H9 (cell line): ENCODE data around the gene MYO5C. TPM values are rescaled to one million over a fixed set of nuclear protein-coding genes. Genes with fewer than 3 reads are reported as not detected.

ENCODE experiments used
- DNase-seq: peaks from one replicate; pipeline ENCODE4 v3.0.0-alpha.2; 2017
- H2AFZ ChIP-seq: one replicate; pipeline ENCODE4 v1.6.1; 2013; ENCODE audit warnings: mild to moderate bottlenecking, low read length, control low read depth, moderate library complexity
- H2AK5ac ChIP-seq: 2 replicates; pipeline ENCODE4 v1.6.1; 2013; ENCODE audit warnings: low read length, control low read depth, mixed read lengths; ENCODE audit not compliant: insufficient read length
- H2BK120ac ChIP-seq: one replicate; pipeline ENCODE4 v1.6.1; 2013; ENCODE audit warnings: low read depth, mild to moderate bottlenecking, low read length, control low read depth, inconsistent platforms; ENCODE audit not compliant: poor library complexity, severe bottlenecking
- H2BK12ac ChIP-seq: 2 replicates; pipeline ENCODE4 v1.6.1; 2013; ENCODE audit warnings: low read length, control low read depth, mixed read lengths, low read depth; ENCODE audit not compliant: insufficient read length
- H2BK15ac ChIP-seq: 2 replicates; pipeline ENCODE4 v1.6.1; 2013; ENCODE audit warnings: low read depth, low read length, control low read depth
- H2BK20ac ChIP-seq: one replicate; pipeline ENCODE4 v1.6.1; 2013; ENCODE audit warnings: low read depth, mild to moderate bottlenecking, low read length, control low read depth, inconsistent platforms; ENCODE audit not compliant: poor library complexity, severe bottlenecking
- H2BK5ac ChIP-seq: 2 replicates; pipeline ENCODE4 v1.6.1; 2013; ENCODE audit warnings: low read length, control low read depth, mixed read lengths; ENCODE audit not compliant: insufficient read length
- H3K14ac ChIP-seq: 2 replicates; pipeline ENCODE4 v1.6.1; 2013; ENCODE audit warnings: low read length, control low read depth; ENCODE audit not compliant: insufficient read depth
- H3K18ac ChIP-seq: 2 replicates; pipeline ENCODE4 v1.6.1; 2013; ENCODE audit warnings: low read depth, mild to moderate bottlenecking, mixed read lengths, low read length, control low read depth; ENCODE audit not compliant: insufficient read length
- H3K23ac ChIP-seq: 2 replicates; pipeline ENCODE4 v1.6.1; 2013; ENCODE audit warnings: low read length, control low read depth, mixed read lengths, low read depth; ENCODE audit not compliant: insufficient read length
- H3K23me2 ChIP-seq: 2 replicates; pipeline ENCODE4 v1.6.1; 2013; ENCODE audit warnings: low read depth, mild to moderate bottlenecking, mixed read lengths, low read length, control low read depth; ENCODE audit not compliant: insufficient read length, poor library complexity, severe bottlenecking
- H3K27ac ChIP-seq: 2 replicates; pipeline ENCODE4 v1.5.1; 2013; ENCODE audit warnings: low read length, control low read depth, mixed read lengths, low read depth; ENCODE audit not compliant: insufficient read length
- H3K27me3 ChIP-seq: 2 replicates; pipeline ENCODE4 v1.6.1; 2013; ENCODE audit warnings: low read length, control low read depth, inconsistent platforms; ENCODE audit not compliant: insufficient read depth
- H3K4ac ChIP-seq: 2 replicates; pipeline ENCODE4 v1.6.1; 2013; ENCODE audit warnings: low read depth, mild to moderate bottlenecking, control low read depth, inconsistent platforms, low read length, moderate library complexity
- H3K4me1 ChIP-seq: 2 replicates; pipeline ENCODE4 v1.6.1; 2013; ENCODE audit warnings: low read length, control low read depth, inconsistent platforms; ENCODE audit not compliant: insufficient read depth
- H3K4me2 ChIP-seq: 2 replicates; pipeline ENCODE4 v1.6.1; 2013; ENCODE audit warnings: low read length, control low read depth, mixed read lengths; ENCODE audit not compliant: insufficient read length, insufficient read depth
- H3K56ac ChIP-seq: 2 replicates; pipeline ENCODE4 v1.6.1; 2013; ENCODE audit warnings: low read depth, mild to moderate bottlenecking, mixed read lengths, low read length, control low read depth; ENCODE audit not compliant: insufficient read length
- H3K79me1 ChIP-seq: 2 replicates; pipeline ENCODE4 v1.6.1; 2013; ENCODE audit warnings: low read depth, mild to moderate bottlenecking, moderate library complexity, low read length, control low read depth, inconsistent platforms; ENCODE audit not compliant: insufficient read depth, poor library complexity, severe bottlenecking
- H3K79me2 ChIP-seq: 2 replicates; pipeline ENCODE4 v1.6.1; 2013; ENCODE audit warnings: low read length, control low read depth, inconsistent platforms; ENCODE audit not compliant: insufficient read depth
- H3K9ac ChIP-seq: 2 replicates; pipeline ENCODE4 v1.6.1; 2013; ENCODE audit warnings: low read length, control low read depth, mixed read lengths; ENCODE audit not compliant: insufficient read length; ENCODE audit errors: extremely low read depth
- H3K9me3 ChIP-seq: one replicate; pipeline ENCODE4 v1.6.1; 2013; ENCODE audit warnings: low read depth, low read length, inconsistent platforms; ENCODE audit not compliant: control insufficient read depth
- H3T11ph ChIP-seq: one replicate; pipeline ENCODE4 v1.6.1; 2013; ENCODE audit warnings: mild to moderate bottlenecking, low read length, control low read depth, inconsistent platforms
- H4K20me1 ChIP-seq: one replicate; pipeline ENCODE4 v1.6.1; 2013; ENCODE audit not compliant: control insufficient read depth, insufficient read length, insufficient read depth
- H4K5ac ChIP-seq: 2 replicates; pipeline ENCODE4 v1.6.1; 2013; ENCODE audit warnings: low read depth, mild to moderate bottlenecking, mixed read lengths, low read length, control low read depth; ENCODE audit not compliant: insufficient read length
- H4K8ac ChIP-seq: replicated peaks from 2 replicates; pipeline ENCODE4 v1.6.1; 2013; ENCODE audit warnings: low read length, control low read depth, mixed read lengths, low read depth; ENCODE audit not compliant: insufficient read length
- H4K91ac ChIP-seq: 2 replicates; pipeline ENCODE4 v1.6.1; 2013; ENCODE audit warnings: low read depth, mild to moderate bottlenecking, moderate library complexity, mixed read lengths, low read length, control low read depth; ENCODE audit not compliant: insufficient read length
- H3K27ac Mint-ChIP-seq, 3 experiments: 2 replicates in 2 of 3; 3 replicates in 1 of 3; pipeline ENCODE4 v1.8.0; 2020 to 2021; ENCODE audit warnings: mixed read lengths in 3 of 3, mild to moderate bottlenecking in 1 of 3, moderate library complexity in 1 of 3
- H3K27me3 Mint-ChIP-seq: 2 replicates; pipeline ENCODE4 v1.8.0; 2021; ENCODE audit warnings: low read depth, mild to moderate bottlenecking, moderate library complexity, mixed read lengths
- H3K36me3 Mint-ChIP-seq, 3 experiments: 2 replicates in 2 of 3; 3 replicates in 1 of 3; pipeline ENCODE4 v1.8.0; 2020 to 2021; ENCODE audit warnings: low read depth in 3 of 3, mixed read lengths in 3 of 3; ENCODE audit not compliant: insufficient read depth in 1 of 3
- H3K4me1 Mint-ChIP-seq, 2 experiments: 2 replicates each; pipeline ENCODE4 v1.8.0; 2020; ENCODE audit warnings: mixed read lengths in 2 of 2
- H3K4me3 Mint-ChIP-seq, 2 experiments: 2 replicates in 1 of 2; 3 replicates in 1 of 2; pipeline ENCODE4 v1.8.0; 2020 to 2021; ENCODE audit warnings: mild to moderate bottlenecking in 2 of 2, mixed read lengths in 2 of 2, moderate library complexity in 1 of 2
- H3K9me3 Mint-ChIP-seq, 2 experiments: 2 replicates in 1 of 2; 3 replicates in 1 of 2; pipeline ENCODE4 v1.8.0; 2020; ENCODE audit warnings: mild to moderate bottlenecking in 2 of 2, mixed read lengths in 2 of 2, moderate library complexity in 1 of 2
- WGBS: extraction: QIAGEN DNeasy Blood & Tissue Kit; methylation state at CpG from one replicate; pipeline ENCODE4 v1.1.7; 2013; ENCODE audit warnings: missing lambda C conversion rate, low lambda C conversion rate, mixed read lengths; ENCODE audit not compliant: insufficient read length; ENCODE audit errors: extremely low coverage; 5-methylcytosine and 5-hydroxymethylcytosine counted together
- total RNA-seq: library from RNA; stranded (reverse); gene quantifications from 2 replicates; pipeline ENCODE4 v1.2.1, GENCODE V29; 2021
- TF ChIP-seq, protein P1 (sequence below): fragments of 200-600 bp; sonication (generic); conservative IDR thresholded peaks from 3 replicates; pipeline ENCODE4 v1.8.0; 2021; ENCODE audit warnings: antibody characterized with exemption, mild to moderate bottlenecking

MYO5C gene
- total RNA-seq, 1 experiment from 2014 or later = 22.2 TPM

DNA sequence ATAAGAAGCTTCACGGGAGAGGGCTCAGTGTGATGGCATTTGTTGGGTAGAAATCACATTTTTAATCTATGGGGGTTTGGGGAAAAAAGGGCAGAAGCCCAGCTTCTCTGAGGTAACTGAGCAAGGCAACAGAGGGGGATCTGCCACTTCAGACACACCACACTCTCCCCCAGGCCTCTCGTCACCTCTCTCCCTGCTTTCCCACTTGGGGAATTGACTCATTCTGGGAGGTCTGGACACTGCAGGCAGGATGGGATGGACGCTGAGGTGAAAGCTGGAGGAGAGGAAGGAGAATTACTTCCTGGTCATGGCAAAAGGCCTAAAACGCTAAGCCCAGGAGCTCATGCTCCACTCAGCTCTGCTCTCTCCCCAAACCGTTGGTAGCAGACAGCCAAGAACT, 33.2 kb downstream of the MYO5C start:
- Histone ChIP-seq H4K20me1 (no peaks in the 10 kb centered on the region), H3K4me1 (peaks cover 12% of the 10 kb centered on the region; the same call in 1 of the 2 replicates), H3K56ac (no peak overlapping the region), H3K4ac (peak overlapping the region; percentile 88; the same call in 1 of the 2 replicates), H2BK12ac (peak overlapping the region; percentile 94), H3K4me2 (no peak overlapping the region), H3K23ac (no peak overlapping the region), H2AK5ac (peak overlapping the region; percentile 83), H3K18ac (peak overlapping the region; percentile 96), H2BK15ac (no peak overlapping the region), H2BK120ac (peak overlapping the region; percentile 97), H4K91ac (peak overlapping the region; percentile 51), H3K9ac (peak overlapping the region; percentile 16), H3K23me2 (no peaks in the 10 kb centered on the region), H2AFZ (no peak overlapping the region), H3K9me3 (no peaks in the 10 kb centered on the region), H3T11ph (peak overlapping the region; percentile 99), H3K79me2 (no peaks in the 10 kb centered on the region), H3K79me1 (no peaks in the 10 kb centered on the region), H4K8ac (no peak overlapping the region), H3K14ac (peak overlapping the region; percentile 95), H3K27me3 (no peaks in the 10 kb centered on the region), H4K5ac (peak overlapping the region; percentile 69), H2BK20ac (peak overlapping the region; percentile 86), H2BK5ac (peak overlapping the region; percentile 21), H3K27ac (peak overlapping the region; percentile 88)
- H3K27me3 Mint-ChIP-seq = no peaks in the 10 kb centered on the region
- H3K4me3 Mint-ChIP-seq = no peak overlapping the region
- peaks cover 63 to 67% of the 10 kb centered on the region in 2 experiments for H3K4me1 Mint-ChIP-seq
- TF ChIP-seq, protein P1, sequence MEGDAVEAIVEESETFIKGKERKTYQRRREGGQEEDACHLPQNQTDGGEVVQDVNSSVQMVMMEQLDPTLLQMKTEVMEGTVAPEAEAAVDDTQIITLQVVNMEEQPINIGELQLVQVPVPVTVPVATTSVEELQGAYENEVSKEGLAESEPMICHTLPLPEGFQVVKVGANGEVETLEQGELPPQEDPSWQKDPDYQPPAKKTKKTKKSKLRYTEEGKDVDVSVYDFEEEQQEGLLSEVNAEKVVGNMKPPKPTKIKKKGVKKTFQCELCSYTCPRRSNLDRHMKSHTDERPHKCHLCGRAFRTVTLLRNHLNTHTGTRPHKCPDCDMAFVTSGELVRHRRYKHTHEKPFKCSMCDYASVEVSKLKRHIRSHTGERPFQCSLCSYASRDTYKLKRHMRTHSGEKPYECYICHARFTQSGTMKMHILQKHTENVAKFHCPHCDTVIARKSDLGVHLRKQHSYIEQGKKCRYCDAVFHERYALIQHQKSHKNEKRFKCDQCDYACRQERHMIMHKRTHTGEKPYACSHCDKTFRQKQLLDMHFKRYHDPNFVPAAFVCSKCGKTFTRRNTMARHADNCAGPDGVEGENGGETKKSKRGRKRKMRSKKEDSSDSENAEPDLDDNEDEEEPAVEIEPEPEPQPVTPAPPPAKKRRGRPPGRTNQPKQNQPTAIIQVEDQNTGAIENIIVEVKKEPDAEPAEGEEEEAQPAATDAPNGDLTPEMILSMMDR = no peak
- peak overlapping the region; percentile 84 to 99 (median 99) for H3K27ac Mint-ChIP-seq
- no peak for DNase-seq
- WGBS = no CpG with 5 or more reads among the region's 5 CpGs
- H3K36me3 Mint-ChIP-seq = peaks cover 6 to 46% (median 40%) of the 10 kb centered on the region in 3 experiments
- H3K9me3 Mint-ChIP-seq = no peaks in the 10 kb centered on the region
